ENCODE results near the gene SLC25A28.

DNA sequence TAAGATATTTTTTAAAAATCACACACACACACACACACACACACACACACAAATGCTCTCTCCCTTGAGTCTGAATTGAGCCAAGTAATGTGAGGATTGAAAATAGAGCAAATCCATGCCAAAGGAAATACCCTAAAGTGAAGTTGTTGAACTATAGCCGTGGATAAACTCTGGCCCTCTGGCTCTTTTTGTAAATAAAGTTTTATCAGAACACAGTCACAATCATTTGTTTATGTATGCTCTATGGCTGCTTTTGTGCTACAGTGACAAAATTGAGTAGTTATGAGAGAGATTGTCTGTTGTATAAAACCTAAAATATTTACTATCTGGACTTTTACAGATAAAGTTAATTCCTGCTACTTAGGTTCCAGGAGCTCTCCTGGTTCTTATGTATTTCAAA lies 48.4 kb downstream of the SLC25A28 start:
- TF ChIP-seq CTCF (IDR thresholded peaks at IDR 0.05), result no peak
- TF ChIP-seq EZH2 (IDR thresholded peaks at IDR 0.05), result no peak
- no peak for TF ChIP-seq EZH2phosphoT487 (IDR thresholded peaks at IDR 0.05)
